ENCODE measurements around the gene OST4.

Gene OST4

DNA sequence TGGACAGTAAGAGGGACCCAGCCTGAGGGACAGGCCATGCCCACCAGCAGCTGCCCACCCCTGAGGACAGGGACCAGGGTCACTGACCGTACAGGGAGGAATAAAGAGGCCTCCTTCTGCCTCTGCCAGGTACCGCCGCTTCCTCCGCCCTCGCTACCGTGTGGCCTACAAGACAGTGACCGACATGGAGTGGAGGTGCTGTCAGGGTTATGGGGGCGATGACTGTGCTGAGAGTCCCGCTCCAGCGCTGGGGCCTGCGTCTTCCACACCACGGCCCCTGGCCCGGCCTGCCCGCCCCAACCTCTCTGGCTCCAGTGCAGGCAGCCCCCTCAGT lies 9.1 kb upstream of the OST4 start:
- Histone ChIP-seq H3K79me2 (ENCODE audit: insufficient read depth, low read depth) (no peaks in the 10 kb centered on the region), H3K36me3 (ENCODE audit: insufficient read depth) (no peaks in the 10 kb centered on the region), H3K4me2 (0 out of 2 replicates have a peak overlapping the region, but pooled peaks have one; percentile 5), H4K20me1 (ENCODE audit: insufficient read depth) (no peaks in the 10 kb centered on the region), H3K27ac (no peak overlapping the region), H3K4me1 (ENCODE audit: low read depth, poor library complexity, severe bottlenecking) (peaks cover 11% of the 10 kb centered on the region), H3K9ac (no peak overlapping the region), H3K4me3 (IDR thresholded peaks at IDR 0.05; ENCODE audit: insufficient read depth, low read depth, low read length) (no peak overlapping the region), H2AFZ (ENCODE audit: low read depth) (peak overlapping the region; percentile 65; the same call in 1 of the 2 replicates), H3K27me3 (ENCODE audit: insufficient read depth, low read depth) (peaks cover 13% of the 10 kb centered on the region)
- TF ChIP-seq, protein P1, sequence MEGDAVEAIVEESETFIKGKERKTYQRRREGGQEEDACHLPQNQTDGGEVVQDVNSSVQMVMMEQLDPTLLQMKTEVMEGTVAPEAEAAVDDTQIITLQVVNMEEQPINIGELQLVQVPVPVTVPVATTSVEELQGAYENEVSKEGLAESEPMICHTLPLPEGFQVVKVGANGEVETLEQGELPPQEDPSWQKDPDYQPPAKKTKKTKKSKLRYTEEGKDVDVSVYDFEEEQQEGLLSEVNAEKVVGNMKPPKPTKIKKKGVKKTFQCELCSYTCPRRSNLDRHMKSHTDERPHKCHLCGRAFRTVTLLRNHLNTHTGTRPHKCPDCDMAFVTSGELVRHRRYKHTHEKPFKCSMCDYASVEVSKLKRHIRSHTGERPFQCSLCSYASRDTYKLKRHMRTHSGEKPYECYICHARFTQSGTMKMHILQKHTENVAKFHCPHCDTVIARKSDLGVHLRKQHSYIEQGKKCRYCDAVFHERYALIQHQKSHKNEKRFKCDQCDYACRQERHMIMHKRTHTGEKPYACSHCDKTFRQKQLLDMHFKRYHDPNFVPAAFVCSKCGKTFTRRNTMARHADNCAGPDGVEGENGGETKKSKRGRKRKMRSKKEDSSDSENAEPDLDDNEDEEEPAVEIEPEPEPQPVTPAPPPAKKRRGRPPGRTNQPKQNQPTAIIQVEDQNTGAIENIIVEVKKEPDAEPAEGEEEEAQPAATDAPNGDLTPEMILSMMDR (conservative IDR thresholded peaks at IDR 0.05; ENCODE audit: low read depth, low read length): no peak

DNA sequence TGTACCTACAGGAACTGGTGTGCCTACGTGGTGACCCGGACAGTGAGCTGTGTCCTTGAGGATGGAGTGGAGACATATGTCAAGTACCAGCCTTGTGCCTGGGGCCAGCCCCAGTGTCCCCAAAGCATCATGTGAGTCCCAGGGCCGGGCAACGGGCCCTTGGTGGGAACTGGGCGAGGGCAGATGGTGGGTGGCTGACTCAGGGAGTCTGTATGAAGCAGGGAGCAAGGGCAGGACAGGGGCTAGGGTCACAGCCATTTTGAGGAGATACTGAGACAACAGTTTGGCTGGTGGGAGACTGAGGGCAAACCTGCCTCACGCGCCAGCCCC lies 8.7 kb upstream of the OST4 start:
- Histone ChIP-seq H3K9ac (no peak overlapping the region), H3K4me2 (no peak overlapping the region), H2AFZ (ENCODE audit: low read depth) (no peak overlapping the region), H3K4me1 (ENCODE audit: low read depth, poor library complexity, severe bottlenecking) (peaks cover 15% of the 10 kb centered on the region), H4K20me1 (ENCODE audit: insufficient read depth) (no peaks in the 10 kb centered on the region), H3K79me2 (ENCODE audit: insufficient read depth, low read depth) (no peaks in the 10 kb centered on the region), H3K36me3 (ENCODE audit: insufficient read depth) (no peaks in the 10 kb centered on the region), H3K27me3 (ENCODE audit: insufficient read depth, low read depth) (peaks cover 13% of the 10 kb centered on the region), H3K27ac (no peak overlapping the region), H3K4me3 (IDR thresholded peaks at IDR 0.05; ENCODE audit: insufficient read depth, low read depth, low read length) (no peak overlapping the region)
- TF ChIP-seq, protein P1 (conservative IDR thresholded peaks at IDR 0.05; ENCODE audit: low read depth, low read length): no peak

DNA sequence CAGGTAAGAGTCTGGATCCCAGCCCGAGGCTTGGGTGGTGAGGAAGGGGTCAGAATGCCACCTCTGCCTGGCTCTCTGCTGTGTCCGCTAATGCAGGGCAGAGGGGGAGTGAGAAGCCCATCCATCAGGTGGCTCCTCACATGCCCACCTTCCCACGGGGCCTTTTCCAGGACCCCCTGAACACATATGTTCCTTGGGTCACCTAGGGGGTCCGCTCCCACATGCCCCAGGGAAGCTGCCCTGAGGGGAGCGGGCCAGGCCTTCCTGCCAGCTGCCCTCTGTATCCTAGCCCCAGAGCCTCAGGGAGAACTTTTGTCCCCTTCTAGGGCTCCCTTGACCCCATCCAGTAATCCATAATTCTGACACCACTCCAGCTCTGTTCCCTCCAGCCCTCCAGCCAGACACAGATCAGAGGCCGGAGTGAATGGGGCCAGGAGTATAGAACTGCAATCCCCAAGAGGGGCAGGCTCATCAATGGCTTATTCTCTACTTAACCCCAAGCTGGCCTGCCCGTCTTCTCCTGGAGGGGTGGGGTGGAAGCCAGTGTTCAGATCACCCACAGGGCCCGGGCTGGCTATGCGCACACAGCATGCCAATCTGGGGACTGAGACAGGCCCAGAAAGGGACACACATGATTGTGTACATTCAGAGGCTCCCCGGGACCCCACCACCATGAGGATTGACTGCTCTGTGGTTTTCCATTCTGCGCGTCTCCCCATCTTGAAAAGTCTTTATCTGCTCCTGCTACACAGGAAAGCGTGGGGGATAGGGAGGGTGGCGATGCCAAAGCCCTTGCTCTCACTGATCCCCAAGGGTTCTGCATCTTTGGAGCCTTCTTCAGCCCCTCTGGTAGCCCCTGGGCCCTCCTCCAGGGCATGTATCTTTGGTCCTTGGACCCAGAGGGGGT lies 8.0 kb upstream of the OST4 start:
- H3K36me3 ChIP-seq (ENCODE audit: insufficient read depth): no peaks in the 10 kb centered on the region
- H3K4me1 ChIP-seq (ENCODE audit: low read depth, poor library complexity, severe bottlenecking): peaks cover 19% of the 10 kb centered on the region
- no peak overlapping the region for H3K4me2 ChIP-seq
- TF ChIP-seq, protein P1 (conservative IDR thresholded peaks at IDR 0.05; ENCODE audit: low read depth, low read length): no peak
- no peak overlapping the region for H3K9ac ChIP-seq
- no peak overlapping the region for H3K27ac ChIP-seq
- no peak overlapping the region for H3K4me3 ChIP-seq (IDR thresholded peaks at IDR 0.05; ENCODE audit: insufficient read depth, low read depth, low read length)
- H2AFZ ChIP-seq (ENCODE audit: low read depth): no peak overlapping the region
- no peaks in the 10 kb centered on the region for H4K20me1 ChIP-seq (ENCODE audit: insufficient read depth)
- peaks cover 13% of the 10 kb centered on the region for H3K27me3 ChIP-seq (ENCODE audit: insufficient read depth, low read depth)
- no peaks in the 10 kb centered on the region for H3K79me2 ChIP-seq (ENCODE audit: insufficient read depth, low read depth)

DNA sequence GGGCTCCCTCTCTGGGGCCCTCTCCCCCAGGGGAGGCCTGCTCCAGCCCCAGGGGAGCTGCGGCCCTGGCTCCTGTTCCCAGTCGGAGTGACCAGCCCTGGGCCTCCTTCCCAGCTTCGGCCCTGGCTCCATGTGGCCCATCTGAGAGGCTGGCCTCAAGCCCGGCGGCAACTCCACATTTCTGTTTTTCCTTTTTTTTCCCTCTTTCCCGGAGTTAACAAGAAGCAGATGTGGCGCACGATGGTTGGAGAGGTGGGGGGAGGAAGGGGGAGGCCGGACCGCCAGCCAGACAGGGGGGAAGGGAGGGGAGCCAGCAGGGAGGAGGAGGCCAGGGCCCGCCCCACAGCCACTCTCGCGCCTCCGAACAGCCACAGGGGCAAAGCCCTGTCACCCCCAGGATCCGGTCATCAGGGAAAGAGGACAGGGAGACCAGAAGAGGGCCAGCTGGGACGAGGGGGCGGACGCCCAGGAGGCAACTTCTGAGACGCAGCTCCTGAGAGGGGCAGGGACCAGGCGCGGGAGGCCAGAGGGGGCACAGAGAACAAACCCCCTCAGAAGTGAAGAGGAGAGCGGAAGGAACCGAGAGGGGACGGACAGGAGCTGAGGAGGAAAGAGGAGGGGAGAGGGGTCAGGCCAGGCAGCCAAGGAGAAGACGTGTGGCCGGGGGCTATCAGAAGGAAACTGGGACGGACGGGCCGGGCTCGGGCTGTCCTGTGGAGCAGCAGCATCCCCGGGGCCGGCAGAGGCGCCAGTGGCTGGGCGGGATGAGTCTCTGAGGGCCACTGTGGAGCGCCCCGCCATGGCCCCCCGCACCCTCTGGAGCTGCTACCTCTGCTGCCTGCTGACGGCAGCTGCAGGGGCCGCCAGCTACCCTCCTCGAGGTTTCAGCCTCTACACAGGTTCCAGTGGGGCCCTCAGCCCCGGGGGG lies 7.1 kb upstream of the OST4 start, which contains the start of gene EMILIN1:
Gene EMILIN1 (plus strand): TSS at position 349 of the 928 bp plus-strand sequence. CDS start 451 bp downstream, at position 800.
- Histone ChIP-seq H3K27me3 (ENCODE audit: insufficient read depth, low read depth) (peaks cover 13% of the 10 kb centered on the region), H3K9ac (no peak within 1 kb of the TSS), H3K27ac (no peak within 1 kb of the TSS), H4K20me1 (ENCODE audit: insufficient read depth) (no peaks in the 10 kb centered on the region), H3K36me3 (ENCODE audit: insufficient read depth) (no peaks in the 10 kb centered on the region), H2AFZ (ENCODE audit: low read depth) (no peak within 1 kb of the TSS), H3K4me3 (IDR thresholded peaks at IDR 0.05; ENCODE audit: insufficient read depth, low read depth, low read length) (no peak within 1 kb of the TSS), H3K4me2 (no peak within 1 kb of the TSS), H3K4me1 (ENCODE audit: low read depth, poor library complexity, severe bottlenecking) (peaks cover 19% of the 10 kb centered on the region), H3K79me2 (ENCODE audit: insufficient read depth, low read depth) (no peaks in the 10 kb centered on the region)
- TF ChIP-seq, protein P1 (conservative IDR thresholded peaks at IDR 0.05; ENCODE audit: low read depth, low read length): no peak
